Common myeloid progenitor, CD34-positive (primary cell): ENCODE results near the gene VPREB3.

Source experiments
- CTCF ChIA-PET: fragments of 350-600 bp; sonication (Branson Sonifier 250); formaldehyde crosslinking; loops from one replicate; lab custom pipeline; 2021; ENCODE audit warnings: antibody characterized with exemption; lab: Charles Lee
- POLR2A ChIA-PET: fragments of 350-600 bp; sonication (Branson Sonifier 250); formaldehyde crosslinking; loops from one replicate; lab custom pipeline; 2021; ENCODE audit warnings: antibody characterized with exemption; lab: Charles Lee
- DNase-seq, 3 donors: peaks; one replicate each; pipeline versions ENCODE4 v3.0.0 to v3.0.0-alpha.2; 2013
- H3K27ac ChIP-seq, 2 experiments: 1 replicate in 1 of 2; 2 replicates in 1 of 2; pipeline ENCODE4 v1.7.0; 2013; ENCODE audit warnings: inconsistent platforms in 2 of 2, low read length in 2 of 2, mild to moderate bottlenecking in 2 of 2, low read depth in 1 of 2, moderate library complexity in 1 of 2; ENCODE audit not compliant: severe bottlenecking in 2 of 2, insufficient read depth in 1 of 2, poor library complexity in 1 of 2
- H3K27me3 ChIP-seq, 5 experiments: replicated peaks in 2 of 5; 1 replicate in 3 of 5; 2 replicates in 2 of 5; pipeline versions ENCODE4 v1.6.1 to v1.7.0; 2013; ENCODE audit warnings: low read length in 4 of 5, mild to moderate bottlenecking in 2 of 5, moderate library complexity in 2 of 5, inconsistent platforms in 1 of 5; ENCODE audit not compliant: insufficient read depth in 5 of 5, control insufficient read depth in 4 of 5
- H3K36me3 ChIP-seq, 4 experiments: 1 replicate in 2 of 4; 2 replicates in 2 of 4; pipeline versions ENCODE4 v1.6.1 to v1.7.0; 2013; ENCODE audit warnings: low read length in 3 of 4, control low read depth in 1 of 4, mild to moderate bottlenecking in 1 of 4; ENCODE audit not compliant: control insufficient read depth in 4 of 4, insufficient read depth in 4 of 4
- H3K4me1 ChIP-seq, 4 experiments: 1 replicate in 3 of 4; 2 replicates in 1 of 4; pipeline versions ENCODE4 v1.6.1 to v1.7.1; 2013; ENCODE audit warnings: low read length in 3 of 4, mild to moderate bottlenecking in 3 of 4, control low read depth in 1 of 4, inconsistent platforms in 1 of 4, moderate library complexity in 1 of 4; ENCODE audit not compliant: control insufficient read depth in 4 of 4, insufficient read depth in 4 of 4; ENCODE audit errors: control extremely low read depth in 1 of 4
- H3K4me3 ChIP-seq, 7 experiments: 1 replicate in 4 of 7; 2 replicates in 3 of 7; pipeline versions ENCODE4 v1.5.1 to v1.7.0; 2013; ENCODE audit warnings: mild to moderate bottlenecking in 7 of 7, low read length in 6 of 7, moderate library complexity in 6 of 7, inconsistent platforms in 2 of 7, low read depth in 2 of 7, control low read depth in 1 of 7; ENCODE audit not compliant: insufficient read depth in 4 of 7, control insufficient read depth in 1 of 7; ENCODE audit errors: extremely low read depth in 1 of 7
- H3K9me3 ChIP-seq, 5 experiments: 1 replicate in 4 of 5; 2 replicates in 1 of 5; pipeline versions ENCODE4 v1.6.1 to v1.7.1; 2013; ENCODE audit warnings: low read length in 4 of 5, mild to moderate bottlenecking in 2 of 5, inconsistent platforms in 1 of 5, low read depth in 1 of 5, moderate library complexity in 1 of 5; ENCODE audit not compliant: control insufficient read depth in 4 of 5, insufficient read depth in 2 of 5; ENCODE audit errors: control extremely low read depth in 1 of 5
- WGBS: methylation state at CpG from one replicate; pipeline ENCODE4 v1.1.5; 2013; ENCODE audit not compliant: insufficient coverage; 5-methylcytosine and 5-hydroxymethylcytosine counted together

VPREB3 gene

DNA sequence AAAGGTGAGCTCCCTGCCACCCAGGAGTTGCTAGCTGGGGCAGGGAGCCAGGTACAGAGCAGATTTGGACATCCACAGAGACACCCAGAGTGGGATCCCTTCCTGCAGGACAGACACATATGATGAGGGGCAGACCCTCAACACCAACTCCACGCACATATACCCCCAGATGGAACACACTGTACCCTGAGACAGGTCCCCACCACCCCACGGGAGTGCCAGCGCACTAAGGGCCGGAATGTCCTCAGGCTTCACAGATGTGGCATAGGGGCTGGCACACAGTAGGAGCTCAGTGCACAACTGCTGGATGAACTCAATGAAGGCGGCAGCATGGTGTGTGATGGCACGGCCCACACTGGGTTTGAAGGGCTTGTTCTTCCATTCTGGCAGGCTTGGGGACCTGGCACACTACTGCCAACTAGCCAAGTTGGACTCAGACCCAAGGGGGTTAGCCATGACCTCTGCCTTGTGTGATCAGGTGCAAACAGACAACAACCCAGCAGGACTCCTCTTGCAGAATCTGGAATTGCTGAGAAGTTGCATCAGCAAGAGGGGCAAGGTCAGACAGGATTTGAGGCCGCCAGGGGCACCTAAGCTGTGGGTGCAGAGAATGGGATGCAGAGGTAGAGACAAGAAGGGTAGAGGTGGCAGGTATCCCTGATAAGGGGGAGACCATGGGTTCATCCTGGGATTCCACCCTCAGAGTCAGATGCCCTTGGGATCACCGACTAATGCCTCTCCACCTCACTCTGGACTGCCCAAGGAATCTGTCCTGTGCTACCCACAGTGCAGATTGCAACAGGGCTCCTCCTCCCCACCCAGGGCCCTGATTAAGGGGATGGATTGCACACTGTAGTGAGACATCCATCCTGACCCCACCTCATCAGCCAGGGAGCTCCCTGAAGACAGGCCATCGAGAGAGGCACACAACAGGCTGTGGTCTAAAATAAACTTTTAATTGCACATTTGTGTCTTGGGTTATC is 11.0 kb upstream of the VPREB3 start:
- Histone ChIP-seq H3K9me3 (no peaks in the 10 kb centered on the region), H3K4me1 (peaks cover 7 to 64% (median 57%) of the 10 kb centered on the region in 4 experiments), H3K4me3 (no peak overlapping the region), H3K27ac (no peak overlapping the region), H3K36me3 (peaks cover 0 to 21% (median 0%) of the 10 kb centered on the region in 4 experiments), H3K27me3 (no peaks in the 10 kb centered on the region)
- no peak for DNase-seq
- POLR2A ChIA-PET: no interaction called here
- 100% methylated on average over 8 of the region's 9 CpGs for WGBS
- CTCF ChIA-PET: interaction anchor here (0.5 to 6.2 kb wide), 10 partner anchors 9 to 93 kb away, joined by 3 to 47 read pairs (median 3); partner anchors contain the start of genes SLC2A11 and VPREB3

DNA sequence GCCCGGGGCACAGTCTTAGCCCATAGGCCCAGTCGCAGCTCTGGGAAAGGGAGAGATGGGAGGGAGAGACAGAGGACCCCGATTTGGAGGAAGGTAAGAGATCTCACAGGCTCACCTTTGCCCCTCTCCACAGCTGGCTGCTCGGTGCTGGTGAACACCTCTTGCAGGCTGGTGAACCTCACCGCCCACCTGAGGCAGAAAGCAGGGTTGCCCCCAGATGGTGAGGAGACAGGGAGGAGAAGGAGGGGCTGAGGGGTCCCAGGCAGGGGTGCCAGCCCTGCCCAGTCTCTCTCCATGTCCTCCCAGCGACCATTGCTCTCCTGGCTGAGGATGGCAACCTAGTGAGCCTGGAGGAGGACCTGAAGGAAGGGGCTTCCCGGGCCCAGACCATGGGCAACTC is 9.7 kb upstream of the VPREB3 start:
- CTCF ChIA-PET: interaction anchor here (1.6 kb wide), 1 partner anchor 86 kb away, joined by 6 read pairs; no protein-coding TSS in a partner anchor
- no peak for DNase-seq
- Histone ChIP-seq H3K4me1 (peaks cover 5 to 56% (median 46%) of the 10 kb centered on the region in 4 experiments), H3K4me3 (peak overlapping the region in 5 of 7 experiments; percentile 9 to 73 (median 56)), H3K9me3 (no peaks in the 10 kb centered on the region), H3K36me3 (peaks cover 0 to 21% (median 0%) of the 10 kb centered on the region in 4 experiments), H3K27me3 (no peaks in the 10 kb centered on the region), H3K27ac (no peak overlapping the region)
- POLR2A ChIA-PET: no interaction called here
- 85% methylated on average over 4 of the region's 7 CpGs for WGBS

DNA sequence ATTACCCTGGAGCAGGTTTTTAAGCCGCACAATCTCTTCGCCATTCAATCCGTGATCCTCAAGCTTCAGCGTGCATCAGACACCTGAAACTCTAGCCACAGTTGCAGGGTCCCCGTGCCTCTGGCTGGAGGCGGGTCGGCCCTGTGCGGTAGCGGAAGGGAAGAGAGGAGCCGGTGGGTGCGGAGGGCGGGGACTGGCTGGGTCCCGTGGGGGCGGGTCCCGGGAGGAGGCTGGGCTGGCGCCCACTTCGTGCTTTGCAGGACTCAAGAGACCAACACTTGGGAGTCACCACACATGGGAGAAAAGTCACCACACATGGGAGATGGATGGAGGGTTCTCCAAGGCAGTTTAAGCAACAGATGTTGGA is 9.3 kb upstream of the VPREB3 start:
- peak overlapping the region in 6 of 7 experiments; percentile 10 to 73 (median 47) for H3K4me3 ChIP-seq
- DNase-seq: peak in 2 of 3 donors; percentile 40 to 49
- H3K9me3 ChIP-seq: no peaks in the 10 kb centered on the region
- ChIA-PET CTCF (interaction anchor here (0.9 to 1.9 kb wide), 3 partner anchors 10 to 86 kb away, joined by 3 to 6 read pairs (median 6); partner anchors contain the start of gene SMARCB1), POLR2A (no interaction called here)
- H3K36me3 ChIP-seq: peaks cover 0 to 21% (median 0%) of the 10 kb centered on the region in 4 experiments
- 13% methylated on average over 15 of the region's 17 CpGs for WGBS
- H3K27me3 ChIP-seq: no peaks in the 10 kb centered on the region
- H3K27ac ChIP-seq: no peak overlapping the region
- H3K4me1 ChIP-seq: peaks cover 5 to 54% (median 44%) of the 10 kb centered on the region in 4 experiments

DNA sequence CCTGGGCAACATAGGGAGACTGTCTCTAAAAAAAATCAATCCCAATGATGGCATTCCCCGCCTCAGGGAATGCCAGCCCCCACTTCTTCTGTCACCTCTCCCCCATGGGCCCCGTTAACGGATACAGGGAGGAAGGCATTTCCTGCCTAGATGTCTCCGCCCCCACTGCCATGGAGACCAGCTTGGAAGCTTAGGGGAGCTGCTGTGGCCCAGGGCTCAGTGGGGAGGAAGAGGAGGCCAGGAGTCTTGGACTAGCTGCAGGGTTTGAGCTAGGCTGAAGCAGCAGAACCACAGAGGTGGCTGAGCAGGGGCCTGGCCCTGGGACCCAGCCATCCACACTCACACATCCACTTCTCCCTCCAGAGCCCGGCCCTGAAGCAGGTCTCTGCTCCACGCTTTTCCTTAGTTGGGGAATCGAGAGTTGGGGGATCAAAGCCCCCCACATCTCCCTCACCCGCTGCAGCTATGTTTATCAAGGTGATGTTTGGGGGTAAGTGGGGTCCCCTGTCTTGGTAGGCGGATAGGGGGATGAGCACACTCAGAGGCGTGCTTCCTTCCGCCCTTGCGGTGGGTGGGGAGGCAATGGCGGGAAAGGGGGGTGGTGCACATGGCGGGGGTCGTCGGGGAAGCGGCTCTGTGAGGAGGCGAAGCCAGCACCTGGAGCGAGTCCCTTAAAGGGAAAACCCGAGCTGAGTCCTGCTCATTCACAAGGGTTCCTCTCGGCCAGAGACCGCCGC is 8.8 kb upstream of the VPREB3 start, which contains the start of gene C22orf15:
TSS of gene C22orf15 (plus strand) at position 149 of the 737 bp plus-strand sequence. CDS start at position 466, 317 bp downstream.
- peaks cover 0 to 21% (median 0%) of the 10 kb centered on the region in 4 experiments for H3K36me3 ChIP-seq
- H3K27me3 ChIP-seq: no peaks in the 10 kb centered on the region
- ChIA-PET POLR2A (no interaction called here), CTCF (interaction anchor here (0.9 to 1.9 kb wide), 4 partner anchors 10 to 87 kb away, joined by 3 to 6 read pairs (median 6); partner anchors contain the start of gene SMARCB1)
- no peaks in the 10 kb centered on the region for H3K9me3 ChIP-seq
- H3K27ac ChIP-seq: no peak within 1 kb of the TSS
- peak in 1 of 3 donors; percentile 36 for DNase-seq
- peaks cover 5 to 49% (median 38%) of the 10 kb centered on the region in 4 experiments for H3K4me1 ChIP-seq
- WGBS: 4% methylated on average over 16 of the region's 23 CpGs
- peak within 1 kb of the TSS in 6 of 7 experiments; percentile 10 to 73 (median 47) for H3K4me3 ChIP-seq

DNA sequence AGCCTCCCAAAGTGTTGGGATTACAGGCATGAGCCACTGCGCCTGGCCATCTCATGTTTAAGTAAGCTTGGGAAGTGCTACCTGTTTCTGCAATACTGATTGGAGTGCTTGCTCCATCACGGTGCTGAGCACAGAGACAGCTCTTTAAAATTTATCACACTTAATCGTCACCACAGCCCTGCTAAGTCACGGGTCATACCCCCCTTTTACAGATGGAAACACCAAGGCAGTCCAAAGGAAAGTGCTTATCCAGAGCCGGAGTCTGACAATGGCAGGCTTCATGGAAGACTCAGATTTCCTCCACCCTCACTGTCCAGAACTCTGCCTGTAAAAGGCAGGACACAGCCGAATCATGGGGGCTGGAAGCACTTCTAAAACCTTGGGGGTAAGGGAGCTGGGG is 5.8 kb upstream of the VPREB3 start:
- DNase-seq: no peak
- H3K27me3 ChIP-seq: no peaks in the 10 kb centered on the region
- H3K4me3 ChIP-seq: no peak overlapping the region
- WGBS: 95% methylated on average over 6 of the region's 6 CpGs
- CTCF ChIA-PET: interaction anchor here (7.2 kb wide), 1 partner anchor 8 kb away, joined by 36 read pairs; the partner anchor contains the start of gene CHCHD10
- peaks cover 5 to 41% (median 32%) of the 10 kb centered on the region in 4 experiments for H3K4me1 ChIP-seq
- no peak overlapping the region for H3K27ac ChIP-seq
- POLR2A ChIA-PET: no interaction called here
- H3K36me3 ChIP-seq: peaks cover 0 to 12% (median 0%) of the 10 kb centered on the region in 4 experiments
- H3K9me3 ChIP-seq: no peaks in the 10 kb centered on the region

DNA sequence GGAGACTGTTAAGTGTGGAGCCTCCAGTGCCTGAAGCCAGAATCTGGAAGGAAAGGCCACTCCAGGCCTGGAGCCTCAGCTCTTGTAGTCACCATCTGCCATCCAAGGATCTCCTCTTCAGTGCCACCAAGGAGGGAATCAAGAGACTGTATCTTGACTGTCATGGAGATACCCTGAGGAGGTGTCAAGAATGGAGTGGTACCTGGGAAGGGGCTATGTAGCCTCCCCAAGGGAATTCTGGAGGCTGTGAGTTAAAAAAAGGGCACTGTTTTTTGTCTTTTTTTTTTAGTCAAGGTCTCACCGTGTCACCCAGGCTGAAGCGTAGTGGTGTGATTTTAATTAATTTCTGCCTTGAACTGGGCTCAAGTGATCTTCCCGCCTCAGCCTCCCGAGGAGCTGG is 5.3 kb upstream of the VPREB3 start:
- H3K27ac ChIP-seq: no peak overlapping the region
- WGBS: 97% methylated on average over 4 of the region's 4 CpGs
- H3K27me3 ChIP-seq: no peaks in the 10 kb centered on the region
- peaks cover 5 to 36% (median 29%) of the 10 kb centered on the region in 4 experiments for H3K4me1 ChIP-seq
- H3K4me3 ChIP-seq: no peak overlapping the region
- DNase-seq: no peak
- no peaks in the 10 kb centered on the region for H3K9me3 ChIP-seq
- ChIA-PET CTCF (interaction anchor here (7.2 kb wide), 1 partner anchor 9 kb away, joined by 36 read pairs; the partner anchor contains the start of gene CHCHD10), POLR2A (no interaction called here)
- peaks cover 0 to 7% (median 0%) of the 10 kb centered on the region in 4 experiments for H3K36me3 ChIP-seq
